Panc1 (cell line): Measurements from ENCODE around the gene ZFP2. TPM values are rescaled to one million over a fixed set of nuclear protein-coding genes. Genes with fewer than 3 reads are reported as not detected.
A peak's percentile ranks its signal among the peaks of the same experiment; 100 is the strongest.
"Not testable (repeated sequence)": the region's sequence is repeated elsewhere in the genome, so short reads cannot be mapped to it uniquely, and the experiment has no call there.

Experiments used
- ATAC-seq: fragments of 200-7000 bp; cut with Tn5 transposase; 2 replicates; pipeline ENCODE4 v1.9.1; 2020; ENCODE audit warnings: mild to moderate bottlenecking, moderate library complexity
- BruUV-seq: library from RNA; stranded (reverse); fragments of 400-500 nt; replicated peaks from 2 replicates; lab custom pipeline; 2021; lab: Mats Ljungman, UMichigan
- CTCF ChIA-PET: fragments of 300-600 bp; sonication (Branson Sonifier 250); formaldehyde crosslinking; loops from one replicate; lab custom pipeline; 2022; ENCODE audit warnings: antibody characterized with exemption; lab: Charles Lee
- POLR2A ChIA-PET: fragments of 300-600 bp; sonication (Branson Sonifier 250); formaldehyde crosslinking; loops from one replicate; lab custom pipeline; 2022; ENCODE audit warnings: antibody characterized with exemption; lab: Charles Lee
- DNase-seq: peaks from one replicate; pipeline ENCODE4 v3.0.0-alpha.2; 2010; ENCODE audit warnings: low read depth, low spot score
- H3K27ac ChIP-seq: 2 replicates; pipeline ENCODE4 v1.5.1; 2011; ENCODE audit warnings: mild to moderate bottlenecking, low read length, inconsistent platforms
- H3K27me3 ChIP-seq: fragments of 200-500 bp; sonication (Bioruptor generic); 2 replicates; pipeline ENCODE4 v1.6.0; 2014; ENCODE audit warnings: low read length, inconsistent platforms; ENCODE audit not compliant: control insufficient read depth, insufficient read depth
- H3K36me3 ChIP-seq: fragments of 200-500 bp; sonication (Bioruptor generic); 2 replicates; pipeline ENCODE4 v1.5.1; 2014; ENCODE audit warnings: inconsistent platforms, mild to moderate bottlenecking, low read length, moderate library complexity; ENCODE audit not compliant: control insufficient read depth, insufficient read depth
- H3K4me1 ChIP-seq: 2 replicates; pipeline ENCODE4 v1.5.1; 2011; ENCODE audit warnings: inconsistent platforms, mild to moderate bottlenecking, low read length, moderate library complexity; ENCODE audit not compliant: control insufficient read depth, insufficient read depth
- H3K4me3 ChIP-seq, 2 experiments: 2 replicates each; pipeline ENCODE4 v1.5.1; 2011 to 2012; ENCODE audit warnings: low read depth in 2 of 2, low read length in 2 of 2, mild to moderate bottlenecking in 2 of 2, inconsistent platforms in 1 of 2, moderate library complexity in 1 of 2
- H3K9me3 ChIP-seq: fragments of 200-500 bp; sonication (Bioruptor generic); 2 replicates; pipeline ENCODE4 v1.5.1; 2014; ENCODE audit warnings: low read depth, mild to moderate bottlenecking, inconsistent platforms, low read length, moderate library complexity; ENCODE audit not compliant: control insufficient read depth, insufficient read depth
- CTCF ChIP-seq: fragments of 450-650 bp; IDR thresholded peaks from 2 replicates; pipeline ENCODE4 v1.5.1; 2017; ENCODE audit warnings: mild to moderate bottlenecking
- POLR2AphosphoS5 ChIP-seq: IDR thresholded peaks from 2 replicates; pipeline ENCODE4 v1.6.1; 2012; ENCODE audit warnings: mild to moderate bottlenecking, low read depth, low read length, moderate library complexity
- REST ChIP-seq, 2 experiments: IDR thresholded peaks; 2 replicates each; pipeline ENCODE4 v1.6.1; 2011 to 2012; ENCODE audit warnings: low read depth in 2 of 2, control low read depth in 1 of 2, low read length in 1 of 2, mild to moderate bottlenecking in 1 of 2, moderate library complexity in 1 of 2; ENCODE audit not compliant: insufficient read depth in 1 of 2
- SIN3A ChIP-seq: IDR thresholded peaks from 2 replicates; pipeline ENCODE4 v1.6.1; 2012; ENCODE audit warnings: low read depth, mild to moderate bottlenecking, low read length, moderate library complexity, borderline replicate concordance; ENCODE audit not compliant: insufficient read depth
- TCF7L2 ChIP-seq: IDR thresholded peaks from 2 replicates; pipeline ENCODE4 v1.6.1; 2011; ENCODE audit warnings: mild to moderate bottlenecking, low read depth, low read length, inconsistent platforms
- in situ Hi-C: cut with HindIII; loops from 2 replicates; pipeline ENCODE4 v1.10.0; 2016; ENCODE audit warnings: low sequenced_read_pairs, low pct_unique_long_range_greater_than_20kb
- intact Hi-C: fragments of 100-400 bp; cut with micrococcal nuclease; formaldehyde crosslinking; loops from one replicate; pipeline ENCODE4 v1.10.0; 2022; ENCODE audit not compliant: unreplicated experiment
- total RNA-seq: library from RNA; stranded (reverse); gene quantifications from one replicate; pipeline ENCODE4 v1.2.1, GENCODE V29; 2021; ENCODE audit not compliant: unreplicated experiment

ZFP2 gene
- total RNA-seq, 1 experiment from 2014 or later, result 1.2 TPM

GRCh38 chr5:178870411-178870810 lies 25.3 kb upstream of the ZFP2 start:
- intact Hi-C loops (no loop called here), in situ Hi-C loops (no loop called here)
- Histone ChIP-seq H3K36me3 (peaks cover 14% of the 10 kb centered on the region), H3K4me3 (no peak overlapping the region), H3K27me3 (no peaks in the 10 kb centered on the region), H3K27ac (no peak overlapping the region), H3K4me1 (no peaks in the 10 kb centered on the region), H3K9me3 (peaks cover 54% of the 10 kb centered on the region)
- POLR2A ChIA-PET, result no interaction called here
- CTCF ChIA-PET, result no interaction called here
- no peak for ATAC-seq
- no TSS peak for BruUV-seq
- no peak for TF ChIP-seq REST (IDR thresholded peaks at IDR 0.05; ENCODE audit: insufficient read depth in 1 of 2, low read depth in 2 of 2, low read length in 1 of 2)
- TF ChIP-seq TCF7L2, result no peak
- no peak for TF ChIP-seq CTCF
- TF ChIP-seq SIN3A, result no peak
- no peak for TF ChIP-seq POLR2AphosphoS5
- DNase-seq, result no peak

GRCh38 chr5:178872302-178872701 lies 23.4 kb upstream of the ZFP2 start:
- ATAC-seq (no peak), DNase-seq (no peak)
- Histone ChIP-seq H3K27me3 (no peaks in the 10 kb centered on the region), H3K9me3 (peaks cover 58% of the 10 kb centered on the region), H3K4me1 (no peaks in the 10 kb centered on the region), H3K36me3 (peaks cover 9% of the 10 kb centered on the region), H3K27ac (no peak overlapping the region), H3K4me3 (no peak overlapping the region)
- POLR2A ChIA-PET, result no interaction called here
- CTCF ChIA-PET, result no interaction called here
- in situ Hi-C loops (no loop called here), intact Hi-C loops (no loop called here)
- TF ChIP-seq CTCF, result no peak
- no peak for TF ChIP-seq TCF7L2
- no peak for TF ChIP-seq POLR2AphosphoS5
- TF ChIP-seq REST (IDR thresholded peaks at IDR 0.05; ENCODE audit: insufficient read depth in 1 of 2, low read depth in 2 of 2, low read length in 1 of 2), result no peak
- TF ChIP-seq SIN3A, result no peak
- BruUV-seq, result no TSS peak

GRCh38 chr5:178883115-178883694 lies 12.5 kb upstream of the ZFP2 start:
- H3K4me3 ChIP-seq, H3K27me3 ChIP-seq, DNase-seq, in situ Hi-C loops, ATAC-seq, POLR2A ChIA-PET, H3K4me1 ChIP-seq, intact Hi-C loops, H3K27ac ChIP-seq, CTCF ChIA-PET: not testable (repeated sequence)
- Histone ChIP-seq H3K36me3 (peaks cover 18% of the 10 kb centered on the region), H3K9me3 (peaks cover 74% of the 10 kb centered on the region)
- TSS peak; percentile 54 for BruUV-seq
